Activated naive CD4-positive, alpha-beta T cell treated with anti-CD3 and anti-CD28 coated beads for 36 hours (primary cell): ENCODE measurements around the gene HS6ST1. TPM values are rescaled to one million over a fixed set of nuclear protein-coding genes. Genes with fewer than 3 reads are reported as not detected.
"Not testable (repeated sequence)": the region's sequence is repeated elsewhere in the genome, so short reads cannot be mapped to it uniquely, and the experiment has no call there.

Experiments
- CTCF ChIA-PET: fragments of 350-600 bp; sonication (Branson Sonifier 250); formaldehyde crosslinking; loops from one replicate; lab custom pipeline; 2021; ENCODE audit warnings: antibody characterized with exemption; lab: Charles Lee
- DNase-seq: peaks from one replicate; pipeline ENCODE4 v3.0.0-alpha.2; 2020
- H3K27ac Mint-ChIP-seq: one replicate; pipeline ENCODE4 v1.8.0; 2021; ENCODE audit warnings: mild to moderate bottlenecking, mixed read lengths
- H3K27me3 Mint-ChIP-seq: one replicate; pipeline ENCODE4 v1.8.0; 2021; ENCODE audit warnings: low read depth, mixed read lengths
- H3K36me3 Mint-ChIP-seq: one replicate; pipeline ENCODE4 v1.8.0; 2021; ENCODE audit warnings: low read depth, mixed read lengths
- H3K4me1 Mint-ChIP-seq: one replicate; pipeline ENCODE4 v1.8.0; 2021; ENCODE audit warnings: low read depth, mixed read lengths
- H3K4me3 Mint-ChIP-seq: one replicate; pipeline ENCODE4 v1.8.0; 2021; ENCODE audit warnings: mild to moderate bottlenecking, moderate library complexity, mixed read lengths
- H3K9me3 Mint-ChIP-seq: one replicate; pipeline ENCODE4 v1.8.0; 2021; ENCODE audit warnings: mixed read lengths
- intact Hi-C: fragments of 100-400 bp; cut with micrococcal nuclease; formaldehyde crosslinking; loops from one replicate; pipeline ENCODE4 v1.15.1; 2023
- total RNA-seq, 2 experiments: library from RNA; stranded (reverse); gene quantifications; one replicate each; pipeline ENCODE4 v1.2.3, GENCODE V29; 2021

The HS6ST1 gene
- total RNA-seq, 2 experiments from 2014 or later, result 8.1 to 8.2 TPM

GRCh38 chr2:128267649-128268048 lies 51.0 kb downstream of the HS6ST1 start:
- H3K9me3 Mint-ChIP-seq, intact Hi-C loops, CTCF ChIA-PET, DNase-seq, H3K27me3 Mint-ChIP-seq, H3K4me1 Mint-ChIP-seq, H3K4me3 Mint-ChIP-seq, H3K36me3 Mint-ChIP-seq, H3K27ac Mint-ChIP-seq: not testable (repeated sequence)

- DNase-seq, H3K4me1 Mint-ChIP-seq, H3K4me3 Mint-ChIP-seq, H3K36me3 Mint-ChIP-seq, H3K27ac Mint-ChIP-seq, H3K9me3 Mint-ChIP-seq, CTCF ChIA-PET, H3K27me3 Mint-ChIP-seq, intact Hi-C loops: not testable (repeated sequence)
Observed at GRCh38 chr2:128267197-128267596, 51.5 kb downstream of the HS6ST1 start.

- H3K4me3 Mint-ChIP-seq, CTCF ChIA-PET, H3K9me3 Mint-ChIP-seq, intact Hi-C loops, H3K36me3 Mint-ChIP-seq, H3K27ac Mint-ChIP-seq, H3K4me1 Mint-ChIP-seq, H3K27me3 Mint-ChIP-seq, DNase-seq: not testable (repeated sequence)
Observed at GRCh38 chr2:128266463-128266862, 52.2 kb downstream of the HS6ST1 start.

GRCh38 chr2:128265608-128265993 lies 53.1 kb downstream of the HS6ST1 start:
- H3K9me3 Mint-ChIP-seq, CTCF ChIA-PET, H3K27me3 Mint-ChIP-seq, H3K27ac Mint-ChIP-seq, H3K4me1 Mint-ChIP-seq, intact Hi-C loops, H3K4me3 Mint-ChIP-seq, H3K36me3 Mint-ChIP-seq, DNase-seq: not testable (repeated sequence)

- Mint-ChIP-seq H3K36me3 (peaks cover 1% of the 10 kb centered on the region), H3K27ac (no peak overlapping the region), H3K4me3 (no peak overlapping the region), H3K27me3 (no peaks in the 10 kb centered on the region), H3K4me1 (no peaks in the 10 kb centered on the region), H3K9me3 (no peaks in the 10 kb centered on the region)
- DNase-seq, result no peak
- intact Hi-C loops, result no loop called here
- CTCF ChIA-PET, result no interaction called here
Observed at GRCh38 chr2:128264881-128265607, 53.6 kb downstream of the HS6ST1 start.

- Mint-ChIP-seq H3K27ac (no peak overlapping the region), H3K36me3 (peaks cover 1% of the 10 kb centered on the region), H3K4me1 (no peaks in the 10 kb centered on the region), H3K4me3 (no peak overlapping the region), H3K9me3 (no peaks in the 10 kb centered on the region), H3K27me3 (no peaks in the 10 kb centered on the region)
- intact Hi-C loops, result no loop called here
- no peak for DNase-seq
- CTCF ChIA-PET, result no interaction called here
Observed at GRCh38 chr2:128263902-128264331, 54.8 kb downstream of the HS6ST1 start.

- H3K4me3 Mint-ChIP-seq, result no peak overlapping the region
- H3K27me3 Mint-ChIP-seq, result no peaks in the 10 kb centered on the region
- CTCF ChIA-PET, result no interaction called here
- DNase-seq, result no peak
- H3K27ac Mint-ChIP-seq, result no peak overlapping the region
- peaks cover 1% of the 10 kb centered on the region for H3K36me3 Mint-ChIP-seq
- intact Hi-C loops, result no loop called here
- H3K9me3 Mint-ChIP-seq, result no peaks in the 10 kb centered on the region
- H3K4me1 Mint-ChIP-seq, result no peaks in the 10 kb centered on the region
Observed at GRCh38 chr2:128262315-128263253, 56.1 kb downstream of the HS6ST1 start.

- DNase-seq, result no peak
- CTCF ChIA-PET, result no interaction called here
- Mint-ChIP-seq H3K36me3 (peaks cover 1% of the 10 kb centered on the region), H3K4me1 (no peaks in the 10 kb centered on the region), H3K9me3 (no peaks in the 10 kb centered on the region), H3K27me3 (no peaks in the 10 kb centered on the region), H3K27ac (no peak overlapping the region), H3K4me3 (no peak overlapping the region)
- intact Hi-C loops, result no loop called here
Observed at GRCh38 chr2:128261245-128262128, 57.2 kb downstream of the HS6ST1 start.

- H3K9me3 Mint-ChIP-seq, result no peaks in the 10 kb centered on the region
- no peak overlapping the region for H3K4me3 Mint-ChIP-seq
- CTCF ChIA-PET, result interaction anchor here (0.6 kb wide), 1 partner anchor 369 kb away, joined by 3 read pairs; no protein-coding TSS in a partner anchor
- no peak overlapping the region for H3K27ac Mint-ChIP-seq
- no peaks in the 10 kb centered on the region for H3K4me1 Mint-ChIP-seq
- DNase-seq, result no peak
- no peaks in the 10 kb centered on the region for H3K27me3 Mint-ChIP-seq
- intact Hi-C loops, result no loop called here
- H3K36me3 Mint-ChIP-seq, result peaks cover 1% of the 10 kb centered on the region
Observed at GRCh38 chr2:128260239-128261138, 58.2 kb downstream of the HS6ST1 start.

- intact Hi-C loops, result no loop called here
- no peaks in the 10 kb centered on the region for H3K9me3 Mint-ChIP-seq
- no peak overlapping the region for H3K4me3 Mint-ChIP-seq
- H3K4me1 Mint-ChIP-seq, result no peaks in the 10 kb centered on the region
- CTCF ChIA-PET, result interaction anchor here (0.6 kb wide), 1 partner anchor 368 kb away, joined by 3 read pairs; no protein-coding TSS in a partner anchor
- no peak overlapping the region for H3K27ac Mint-ChIP-seq
- peaks cover 1% of the 10 kb centered on the region for H3K36me3 Mint-ChIP-seq
- no peak for DNase-seq
- H3K27me3 Mint-ChIP-seq, result no peaks in the 10 kb centered on the region
Observed at GRCh38 chr2:128259585-128259984, 59.1 kb downstream of the HS6ST1 start.

- Mint-ChIP-seq H3K27me3 (no peaks in the 10 kb centered on the region), H3K27ac (no peak overlapping the region), H3K36me3 (peaks cover 1% of the 10 kb centered on the region), H3K4me1 (no peaks in the 10 kb centered on the region), H3K4me3 (no peak overlapping the region), H3K9me3 (no peaks in the 10 kb centered on the region)
- no peak for DNase-seq
- CTCF ChIA-PET, result no interaction called here
- intact Hi-C loops, result no loop called here
Observed at GRCh38 chr2:128258218-128258617, 60.5 kb downstream of the HS6ST1 start.
